ENCODE measurements around the gene EIF3L. TPM values are rescaled to one million over a fixed set of nuclear protein-coding genes. Genes with fewer than 3 reads are reported as not detected.

Gene EIF3L
- total RNA-seq, 1 donor from 2014 or later, result 452 TPM

GRCh38 chr22:37918580-37919270 lies 69.5 kb downstream of the EIF3L start:
- DNase-seq (ENCODE audit: extremely low spot score, unreplicated experiment), result no peak
- H3K9me3 Mint-ChIP-seq (ENCODE audit: unreplicated experiment), result no peaks in the 10 kb centered on the region
- no peaks in the 10 kb centered on the region for H3K4me1 Mint-ChIP-seq (ENCODE audit: unreplicated experiment)
- peaks cover 13% of the 10 kb centered on the region for H3K36me3 Mint-ChIP-seq (ENCODE audit: unreplicated experiment)
- H3K27me3 Mint-ChIP-seq (ENCODE audit: unreplicated experiment), result no peaks in the 10 kb centered on the region
- TF ChIP-seq CTCF (IDR thresholded peaks at IDR 0.05), result no peak
- no peak overlapping the region for H3K4me3 Mint-ChIP-seq (ENCODE audit: unreplicated experiment)
- H3K27ac Mint-ChIP-seq (ENCODE audit: unreplicated experiment), result no peak overlapping the region

GRCh38 chr22:37920126-37920525 lies 70.9 kb downstream of the EIF3L start:
- H3K4me1 Mint-ChIP-seq (ENCODE audit: unreplicated experiment), result no peaks in the 10 kb centered on the region
- H3K27ac Mint-ChIP-seq (ENCODE audit: unreplicated experiment), result peak overlapping the region; percentile 8
- H3K36me3 Mint-ChIP-seq (ENCODE audit: unreplicated experiment), result peaks cover 13% of the 10 kb centered on the region
- no peak for TF ChIP-seq CTCF (IDR thresholded peaks at IDR 0.05)
- no peaks in the 10 kb centered on the region for H3K27me3 Mint-ChIP-seq (ENCODE audit: unreplicated experiment)
- no peak overlapping the region for H3K4me3 Mint-ChIP-seq (ENCODE audit: unreplicated experiment)
- H3K9me3 Mint-ChIP-seq (ENCODE audit: unreplicated experiment), result no peaks in the 10 kb centered on the region
- no peak for DNase-seq (ENCODE audit: extremely low spot score, unreplicated experiment)

GRCh38 chr22:37922191-37922590 lies 73.0 kb downstream of the EIF3L start:
- Mint-ChIP-seq H3K4me3 (ENCODE audit: unreplicated experiment) (no peak overlapping the region), H3K36me3 (ENCODE audit: unreplicated experiment) (peaks cover 9% of the 10 kb centered on the region), H3K27me3 (ENCODE audit: unreplicated experiment) (no peaks in the 10 kb centered on the region), H3K4me1 (ENCODE audit: unreplicated experiment) (no peaks in the 10 kb centered on the region), H3K9me3 (ENCODE audit: unreplicated experiment) (no peaks in the 10 kb centered on the region), H3K27ac (ENCODE audit: unreplicated experiment) (no peak overlapping the region)
- DNase-seq (ENCODE audit: extremely low spot score, unreplicated experiment), result no peak
- no peak for TF ChIP-seq CTCF (IDR thresholded peaks at IDR 0.05)

- no peaks in the 10 kb centered on the region for H3K4me1 Mint-ChIP-seq (ENCODE audit: unreplicated experiment)
- H3K9me3 Mint-ChIP-seq (ENCODE audit: unreplicated experiment), result no peaks in the 10 kb centered on the region
- H3K27me3 Mint-ChIP-seq (ENCODE audit: unreplicated experiment), result no peaks in the 10 kb centered on the region
- TF ChIP-seq CTCF (IDR thresholded peaks at IDR 0.05), result no peak
- no peak overlapping the region for H3K27ac Mint-ChIP-seq (ENCODE audit: unreplicated experiment)
- peaks cover 19% of the 10 kb centered on the region for H3K36me3 Mint-ChIP-seq (ENCODE audit: unreplicated experiment)
- DNase-seq (ENCODE audit: extremely low spot score, unreplicated experiment), result no peak
- H3K4me3 Mint-ChIP-seq (ENCODE audit: unreplicated experiment), result no peak overlapping the region
Measured at GRCh38 chr22:37923927-37924326, 74.7 kb downstream of the EIF3L start.

- H3K4me3 Mint-ChIP-seq (ENCODE audit: unreplicated experiment), result no peak overlapping the region
- H3K36me3 Mint-ChIP-seq (ENCODE audit: unreplicated experiment), result peaks cover 23% of the 10 kb centered on the region
- no peak for DNase-seq (ENCODE audit: extremely low spot score, unreplicated experiment)
- TF ChIP-seq CTCF (IDR thresholded peaks at IDR 0.05), result no peak
- no peaks in the 10 kb centered on the region for H3K27me3 Mint-ChIP-seq (ENCODE audit: unreplicated experiment)
- no peak overlapping the region for H3K27ac Mint-ChIP-seq (ENCODE audit: unreplicated experiment)
- H3K4me1 Mint-ChIP-seq (ENCODE audit: unreplicated experiment), result no peaks in the 10 kb centered on the region
- no peaks in the 10 kb centered on the region for H3K9me3 Mint-ChIP-seq (ENCODE audit: unreplicated experiment)
Measured at GRCh38 chr22:37924386-37925065, 75.3 kb downstream of the EIF3L start.

Measured in osteocyte (in vitro differentiated cells).